ENCODE results near the gene PDE6D.
A peak's percentile ranks its signal among the peaks of the same experiment; 100 is the strongest.
"Not testable (repeated sequence)": the region's sequence is repeated elsewhere in the genome, so short reads cannot be mapped to it uniquely, and the experiment has no call there.

PDE6D gene

DNA sequence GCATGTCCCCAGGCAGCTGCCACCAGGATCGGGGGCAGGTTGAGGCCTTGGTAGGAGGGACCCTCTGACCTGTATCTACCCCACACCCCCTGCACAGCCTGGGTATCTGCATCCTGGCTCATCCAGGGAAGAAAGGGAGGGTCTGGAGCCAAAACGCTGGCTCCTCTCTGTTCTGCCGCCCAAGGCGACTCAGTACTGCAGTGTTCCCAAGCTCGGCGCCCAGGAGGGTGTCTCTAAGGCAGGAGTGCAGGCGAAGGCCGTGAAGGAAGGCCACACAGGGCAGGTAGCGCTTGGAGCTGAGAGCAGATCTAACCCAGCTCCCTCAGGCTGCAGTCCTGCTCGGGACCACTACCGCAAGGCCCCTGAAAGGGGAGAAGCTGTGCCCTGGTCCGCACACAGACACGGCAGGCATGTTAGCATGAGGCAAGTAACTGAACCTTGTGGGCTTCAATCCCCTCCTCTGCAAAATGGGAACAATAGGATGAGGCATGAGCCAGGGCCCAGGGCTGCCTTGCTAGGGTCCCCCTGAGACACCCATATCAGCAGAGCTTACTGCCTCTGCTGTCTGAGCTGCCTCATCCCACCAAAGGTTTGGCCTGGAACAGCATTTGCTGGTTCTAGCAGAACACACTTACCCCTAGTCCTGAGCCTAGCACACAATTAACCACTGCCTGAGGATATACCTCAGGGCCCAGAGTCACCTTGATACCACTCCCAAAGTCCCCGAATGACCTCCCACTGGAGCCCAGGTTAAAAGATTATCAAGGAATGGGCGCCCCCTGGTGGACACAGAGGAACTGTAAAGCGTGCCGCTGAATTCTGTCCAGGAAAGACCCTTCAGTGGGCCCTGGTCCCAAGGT lies 66.2 kb downstream of the PDE6D start:
- H3K27me3 ChIP-seq (ENCODE audit: insufficient read depth, low read depth, severe bottlenecking): no peaks in the 10 kb centered on the region
- H3K4me3 ChIP-seq (ENCODE audit: low read depth, low read length): no peak overlapping the region
- peaks cover 44% of the 10 kb centered on the region for H3K36me3 ChIP-seq
- peaks cover 2% of the 10 kb centered on the region for H3K9me3 ChIP-seq (ENCODE audit: severe bottlenecking)
- peak; percentile 91 for DNase-seq
- H3K27ac ChIP-seq: peak overlapping the region; percentile 51
- TF ChIP-seq, protein P1, sequence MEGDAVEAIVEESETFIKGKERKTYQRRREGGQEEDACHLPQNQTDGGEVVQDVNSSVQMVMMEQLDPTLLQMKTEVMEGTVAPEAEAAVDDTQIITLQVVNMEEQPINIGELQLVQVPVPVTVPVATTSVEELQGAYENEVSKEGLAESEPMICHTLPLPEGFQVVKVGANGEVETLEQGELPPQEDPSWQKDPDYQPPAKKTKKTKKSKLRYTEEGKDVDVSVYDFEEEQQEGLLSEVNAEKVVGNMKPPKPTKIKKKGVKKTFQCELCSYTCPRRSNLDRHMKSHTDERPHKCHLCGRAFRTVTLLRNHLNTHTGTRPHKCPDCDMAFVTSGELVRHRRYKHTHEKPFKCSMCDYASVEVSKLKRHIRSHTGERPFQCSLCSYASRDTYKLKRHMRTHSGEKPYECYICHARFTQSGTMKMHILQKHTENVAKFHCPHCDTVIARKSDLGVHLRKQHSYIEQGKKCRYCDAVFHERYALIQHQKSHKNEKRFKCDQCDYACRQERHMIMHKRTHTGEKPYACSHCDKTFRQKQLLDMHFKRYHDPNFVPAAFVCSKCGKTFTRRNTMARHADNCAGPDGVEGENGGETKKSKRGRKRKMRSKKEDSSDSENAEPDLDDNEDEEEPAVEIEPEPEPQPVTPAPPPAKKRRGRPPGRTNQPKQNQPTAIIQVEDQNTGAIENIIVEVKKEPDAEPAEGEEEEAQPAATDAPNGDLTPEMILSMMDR (IDR thresholded peaks at IDR 0.05; ENCODE audit: low read depth, low read length): peak; percentile 69

DNA sequence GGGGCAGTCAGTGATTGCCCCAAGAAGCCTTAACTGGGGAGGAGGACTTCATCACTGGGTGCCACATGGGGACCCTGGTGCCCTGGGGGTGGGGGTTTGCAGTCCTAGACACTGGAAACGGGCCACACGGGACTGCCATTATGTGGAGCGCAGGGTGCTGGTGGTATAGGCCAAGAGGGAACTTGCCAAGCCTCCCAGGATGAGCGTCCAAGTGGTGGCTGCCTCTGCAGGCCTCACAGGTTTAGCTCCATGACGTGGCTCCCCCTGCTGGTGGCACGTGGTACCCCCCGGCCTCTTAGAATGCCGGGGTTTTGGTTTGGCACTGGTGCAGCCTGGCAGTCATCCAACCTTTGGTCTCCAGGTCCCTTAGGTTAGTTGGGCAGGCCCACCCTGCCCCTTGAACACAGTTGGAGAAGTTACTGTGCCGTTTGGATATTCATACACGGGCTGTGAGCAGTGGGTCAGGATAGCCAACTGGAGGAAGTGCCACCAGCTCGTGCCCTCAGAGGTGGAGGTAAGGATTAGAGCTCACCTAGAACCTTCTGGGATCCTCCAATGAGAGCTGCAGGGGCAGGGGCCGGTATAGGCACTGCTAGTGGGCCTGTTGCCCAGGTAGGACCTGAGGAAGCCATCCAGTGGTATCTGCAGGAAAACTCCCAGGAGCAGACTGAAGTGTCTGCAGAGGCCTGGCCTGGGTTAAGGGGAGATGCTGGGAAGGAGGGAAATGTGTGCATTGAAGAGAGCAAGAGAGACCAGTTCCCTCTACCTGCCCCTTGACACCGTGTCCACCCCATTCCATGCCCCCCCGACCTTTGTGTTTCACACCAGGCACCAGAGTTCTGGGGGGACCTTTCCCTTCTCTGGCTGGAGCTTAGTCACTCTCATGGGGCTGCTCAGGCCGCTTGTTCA lies 67.1 kb downstream of the PDE6D start:
- TF ChIP-seq, protein P1 (IDR thresholded peaks at IDR 0.05; ENCODE audit: low read depth, low read length): peak; percentile 93
- Histone ChIP-seq H3K27ac (peak overlapping the region; percentile 51), H3K4me3 (ENCODE audit: low read depth, low read length) (no peak overlapping the region), H3K27me3 (ENCODE audit: insufficient read depth, low read depth, severe bottlenecking) (no peaks in the 10 kb centered on the region), H3K36me3 (peaks cover 53% of the 10 kb centered on the region), H3K9me3 (ENCODE audit: severe bottlenecking) (peaks cover 2% of the 10 kb centered on the region)
- DNase-seq: peak; percentile 87

DNA sequence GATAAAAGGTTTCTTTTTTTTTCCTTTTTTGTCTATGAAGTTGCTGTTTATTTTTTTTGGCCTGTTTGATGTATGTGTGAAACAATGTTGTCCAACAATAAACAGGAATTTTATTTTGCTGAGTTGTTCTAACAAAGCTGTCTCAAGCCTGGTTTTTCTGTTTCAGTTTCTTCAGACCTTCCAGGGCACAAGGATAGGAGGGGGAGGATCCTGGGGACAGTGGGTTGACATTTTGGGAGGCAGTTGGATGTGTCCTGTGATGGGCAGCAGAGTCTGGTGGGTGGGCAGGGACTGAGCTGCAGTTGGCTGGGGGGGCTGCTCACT lies 67.7 kb downstream of the PDE6D start:
- not testable (repeated sequence) for H3K9me3 ChIP-seq (ENCODE audit: severe bottlenecking); DNase-seq; H3K27me3 ChIP-seq (ENCODE audit: insufficient read depth, low read depth, severe bottlenecking); H3K27ac ChIP-seq; H3K4me3 ChIP-seq (ENCODE audit: low read depth, low read length)
- peaks cover 59% of the 10 kb centered on the region for H3K36me3 ChIP-seq

DNA sequence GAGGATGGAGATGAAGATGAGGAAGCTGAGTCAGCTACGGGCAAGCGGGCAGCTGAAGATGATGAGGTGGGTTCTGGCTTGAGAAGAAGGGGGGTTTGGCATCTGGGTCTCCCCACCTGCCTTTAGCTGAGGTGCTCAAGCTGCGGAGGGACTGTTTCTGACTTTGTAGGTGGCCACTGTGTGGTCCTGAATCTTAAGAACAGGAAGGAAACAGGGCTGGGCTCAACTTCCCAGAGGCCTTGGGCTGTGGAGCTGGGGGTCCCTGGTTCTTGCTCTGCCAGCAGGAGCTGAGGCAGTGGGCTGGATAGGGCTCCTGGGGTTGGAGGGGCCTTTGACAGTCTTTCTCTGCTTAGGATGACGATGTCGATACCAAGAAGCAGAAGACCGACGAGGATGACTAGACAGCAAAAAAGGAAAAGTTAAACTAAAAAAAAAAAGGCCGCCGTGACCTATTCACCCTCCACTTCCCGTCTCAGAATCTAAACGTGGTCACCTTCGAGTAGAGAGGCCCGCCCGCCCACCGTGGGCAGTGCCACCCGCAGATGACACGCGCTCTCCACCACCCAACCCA lies 68.5 kb downstream of the PDE6D start:
- Histone ChIP-seq H3K27ac (peak overlapping the region; percentile 54), H3K4me3 (ENCODE audit: low read depth, low read length) (peak overlapping the region; percentile 98), H3K36me3 (peaks cover 61% of the 10 kb centered on the region)
- H3K9me3 ChIP-seq (ENCODE audit: severe bottlenecking); H3K27me3 ChIP-seq (ENCODE audit: insufficient read depth, low read depth, severe bottlenecking); DNase-seq: not testable (repeated sequence)

DNA sequence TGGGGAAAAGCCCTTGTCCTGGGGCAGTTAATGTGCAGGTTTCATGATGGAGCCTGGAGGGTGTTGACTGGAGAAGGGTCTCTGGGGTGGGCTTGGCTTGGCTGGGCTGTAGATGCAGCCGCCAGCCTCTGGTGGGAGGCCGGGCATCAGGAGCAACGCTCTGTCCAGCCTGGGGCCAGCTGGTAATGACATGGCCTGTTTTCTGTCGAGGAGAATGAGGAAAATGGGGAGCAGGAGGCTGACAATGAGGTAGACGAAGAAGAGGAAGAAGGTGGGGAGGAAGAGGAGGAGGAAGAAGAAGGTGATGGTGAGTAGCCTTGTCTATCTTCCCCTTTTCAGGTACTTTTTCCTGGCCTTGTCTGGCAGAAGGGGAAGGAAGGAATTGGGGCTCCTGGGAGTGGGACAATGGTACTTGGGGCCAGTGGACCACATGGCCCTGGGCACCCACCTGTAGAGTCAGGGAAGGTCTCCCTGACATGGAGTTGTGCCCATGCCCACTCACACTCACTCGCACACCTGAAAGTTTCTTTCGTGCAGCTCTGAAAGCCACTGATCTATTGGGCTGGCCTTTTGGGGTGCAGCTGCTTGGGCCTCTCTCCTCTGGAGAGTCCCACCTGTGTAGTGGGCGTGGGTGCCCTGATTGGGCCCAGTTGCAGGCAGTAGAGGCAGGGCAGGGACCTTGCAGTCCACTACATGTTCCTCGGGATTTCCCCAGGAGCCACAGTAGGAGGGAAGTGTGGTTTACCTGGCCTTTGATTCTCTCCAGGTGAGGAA lies 69.2 kb downstream of the PDE6D start:
- DNase-seq: no peak
- TF ChIP-seq, protein P1 (IDR thresholded peaks at IDR 0.05; ENCODE audit: low read depth, low read length): no peak
- peaks cover 2% of the 10 kb centered on the region for H3K9me3 ChIP-seq (ENCODE audit: severe bottlenecking)
- H3K36me3 ChIP-seq: peaks cover 64% of the 10 kb centered on the region
- H3K4me3 ChIP-seq (ENCODE audit: low read depth, low read length): peak overlapping the region; percentile 98
- peak overlapping the region; percentile 54 for H3K27ac ChIP-seq
- H3K27me3 ChIP-seq (ENCODE audit: insufficient read depth, low read depth, severe bottlenecking): no peaks in the 10 kb centered on the region

DNA sequence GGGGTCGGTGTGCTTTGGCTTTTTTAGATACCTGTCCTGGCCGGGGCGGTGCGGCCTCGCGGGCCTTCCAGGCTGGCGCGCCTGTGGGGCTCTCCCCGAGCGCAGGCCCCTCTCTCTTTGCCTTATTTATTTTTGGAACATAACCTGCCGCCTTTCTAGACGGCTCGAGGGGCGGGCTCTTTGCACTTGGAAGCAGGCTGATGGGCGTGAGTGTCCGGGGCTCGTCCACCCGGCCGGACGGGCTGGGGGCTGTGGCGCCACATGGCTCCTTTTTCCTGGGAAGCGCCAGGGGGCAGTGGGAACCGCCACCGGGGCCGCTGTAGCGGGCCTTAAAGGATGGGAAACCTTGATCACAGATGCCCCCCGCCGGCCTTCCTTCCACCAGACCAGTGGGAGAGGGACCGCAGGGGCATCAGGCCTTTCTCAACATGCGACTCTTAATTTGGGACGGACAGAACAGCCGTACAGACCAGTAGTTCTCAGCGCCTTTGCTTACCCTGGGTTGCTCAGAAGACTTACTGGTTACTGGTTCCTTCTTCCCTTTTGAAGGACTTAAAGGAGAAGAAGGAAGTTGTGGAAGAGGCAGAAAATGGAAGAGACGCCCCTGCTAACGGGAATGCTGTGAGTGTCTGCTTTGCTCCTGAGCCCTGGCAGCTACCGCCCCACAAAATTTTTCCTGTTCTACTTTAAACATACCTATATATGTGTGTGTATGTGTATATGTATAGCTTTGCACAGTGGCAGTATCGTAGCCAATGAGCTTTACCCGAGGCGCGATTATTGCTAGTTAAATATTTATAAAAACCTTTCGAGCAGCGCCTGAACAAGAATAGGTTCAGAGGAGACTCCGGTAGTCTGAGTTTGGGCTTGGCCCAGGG lies 70.0 kb downstream of the PDE6D start:
- H3K9me3 ChIP-seq (ENCODE audit: severe bottlenecking): peaks cover 2% of the 10 kb centered on the region
- H3K27me3 ChIP-seq (ENCODE audit: insufficient read depth, low read depth, severe bottlenecking): no peaks in the 10 kb centered on the region
- H3K36me3 ChIP-seq: peaks cover 66% of the 10 kb centered on the region
- peak overlapping the region; percentile 98 for H3K4me3 ChIP-seq (ENCODE audit: low read depth, low read length)
- peak overlapping the region; percentile 54 for H3K27ac ChIP-seq
- TF ChIP-seq, protein P1 (IDR thresholded peaks at IDR 0.05; ENCODE audit: low read depth, low read length): no peak
- DNase-seq: no peak
